Heart right ventricle (tissue), 16 donors: Measurements from ENCODE around the gene CHCHD10. TPM values are rescaled to one million over a fixed set of nuclear protein-coding genes. Genes with fewer than 3 reads are reported as not detected.

ENCODE experiments used
- ATAC-seq, 8 donors: fragments of 200-7000 bp; cut with Tn5 transposase; one replicate each; pipeline ENCODE4 v1.9.1; 2020; ENCODE audit warnings: mild to moderate bottlenecking in 8 of 8, moderate library complexity in 8 of 8, moderate number of reproducible peaks in 1 of 8
- DNase-seq, 2 donors: peaks; one replicate each; pipeline ENCODE4 v3.0.0-alpha.2; 2020
- H3K27ac ChIP-seq, 10 donors: fragments of 200-600 bp; sonication (generic) in 2 of 10; one replicate each; pipeline versions ENCODE4 v1.5.0 to v1.8.0; 2020 to 2022; ENCODE audit warnings: mild to moderate bottlenecking in 3 of 10
- H3K27me3 ChIP-seq, 7 donors: fragments of 200-600 bp; one replicate each; pipeline ENCODE4 v1.8.0; 2021 to 2022; ENCODE audit warnings: mild to moderate bottlenecking in 2 of 7
- H3K36me3 ChIP-seq, 9 donors: fragments of 200-600 bp; sonication (generic) in 1 of 9; one replicate each; pipeline versions ENCODE4 v1.5.0 to v1.8.0; 2020 to 2022; ENCODE audit warnings: mild to moderate bottlenecking in 2 of 9
- H3K4me1 ChIP-seq, 9 donors: fragments of 200-600 bp; sonication (generic) in 1 of 9; one replicate each; pipeline versions ENCODE4 v1.5.0 to v1.8.0; 2020 to 2022; ENCODE audit warnings: mild to moderate bottlenecking in 4 of 9
- H3K4me3 ChIP-seq, 10 donors: fragments of 200-600 bp; sonication (generic) in 2 of 10; one replicate each; pipeline versions ENCODE4 v1.5.0 to v1.8.0; 2020 to 2022; ENCODE audit warnings: mild to moderate bottlenecking in 7 of 10, moderate library complexity in 2 of 10
- H3K9me3 ChIP-seq, 11 donors: fragments of 200-600 bp in 10 of 11; sonication (generic) in 2 of 11; one replicate each; pipeline versions ENCODE4 v1.5.0 to v1.8.0; 2013 to 2022; ENCODE audit warnings: mild to moderate bottlenecking in 2 of 11, control low read depth in 1 of 11, moderate library complexity in 1 of 11
- CTCF ChIP-seq, 9 donors: fragments of 200-600 bp; sonication (generic) in 2 of 9; IDR thresholded peaks; one replicate each; pipeline versions ENCODE4 v1.5.0 to v1.8.0; 2021 to 2022; ENCODE audit warnings: antibody characterized with exemption in 9 of 9, mild to moderate bottlenecking in 5 of 9, moderate library complexity in 1 of 9
- WGBS, 2 donors: extraction: QIAGEN DNeasy Blood & Tissue Kit; methylation state at CpG; one replicate each; pipeline ENCODE4 v1.1.7; 2013; ENCODE audit warnings: inconsistent platforms in 1 of 2; 5-methylcytosine and 5-hydroxymethylcytosine counted together
- intact Hi-C, 10 donors: fragments of 100-400 bp; cut with DNase I; formaldehyde crosslinking; loops; one replicate each; pipeline versions ENCODE4 v1.11.1 to v1.14.2; 2022
- polyA plus RNA-seq, 2 donors: library from polyadenylated mRNA; stranded (reverse); fragments of 200-250 nt; gene quantifications; one replicate each; pipeline ENCODE4 v1.2.3, GENCODE V29; 2013
- total RNA-seq, 10 donors: library from RNA; stranded (reverse); fragmentation: NEBNext Ultra II Directional in 3 of 10; extraction: Animal tissue kit (Norgen Biotek cat#: 25700) in 3 of 10; gene quantifications; one replicate each; pipeline versions ENCODE4 v1.2.1 to v1.2.4, GENCODE V29; 2021 to 2023
- donor health status: Arrhythmogenic right ventricular cardiomyopathy.
- donor health status: ischemic (EF 13 %, LVEDD 7.1; RV severe dilation, severe dysfunction).
- donor health status: healthy with polysubstance abuse.
- donor health status: DM: no; HTN: yes; CAD: no.
- donor health status: DM: no; HTN: no; CAD: no.
- donor health status: ischemic (EF 25% LVEDD 6.9; RV normal size, moderate dysfunction).
- donor health status: ischemic (EF 25% LVEDD 5.7; RV mildly dilated, moderate dysfunction).
- donor health status: healthy.
- donor health status: DM: yes; HTN: yes; CAD: no.
- donor health status: Ischemic cardiomyopathy.
- donor health status: ischemic (EF 35%, LVEDD 5.7; RV mildly dilated, moderate dysfunction).
- donor health status: nonischemic (EF 11% LVEDD 7.7; RV severe dilation, severe dysfunction).
- donor health status: DM: yes; HTN: yes; CAD: no.
- donor health status: PGD.
- donor health status: ischemic (EF 29% LVEDD 5.4; RV normal size, mild dysfunction).
- donor health status: nonischemic (EF 23%, LVEDD 6.1; RV moderate dilation, normal function).

Gene CHCHD10
- total and polyA plus RNA-seq, 12 donors = 735 to 3,552 (median 1,056) TPM

GRCh38 chr22:23752090-23752691 is 15.6 kb downstream of the CHCHD10 start:
- H3K9me3 ChIP-seq = no peaks in the 10 kb centered on the region
- peaks cover 6 to 25% (median 12%) of the 10 kb centered on the region in 9 donors for H3K4me1 ChIP-seq
- no peak overlapping the region for H3K27ac ChIP-seq
- no peak for TF ChIP-seq CTCF (IDR thresholded peaks at IDR 0.05)
- no peaks in the 10 kb centered on the region for H3K27me3 ChIP-seq
- DNase-seq = no peak
- intact Hi-C loops = no loop called here
- 84 to 94% methylated on average over 9 of the region's 9 CpGs for WGBS, 2 donors
- H3K36me3 ChIP-seq = no peaks in the 10 kb centered on the region
- peak in 1 of 8 donors; percentile 9 for ATAC-seq
- H3K4me3 ChIP-seq = peak overlapping the region in 2 of 10 donors; percentile 91 to 96

- H3K4me1 ChIP-seq = peaks cover 6 to 25% (median 12%) of the 10 kb centered on the region in 9 donors
- H3K27me3 ChIP-seq = no peaks in the 10 kb centered on the region
- H3K27ac ChIP-seq = peak overlapping the region; percentile 19 to 96 (median 90)
- no peaks in the 10 kb centered on the region for H3K36me3 ChIP-seq
- TF ChIP-seq CTCF (IDR thresholded peaks at IDR 0.05) = no peak
- DNase-seq (peak in 1 of 2 donors; percentile 41), ATAC-seq (peak; percentile 14 to 64 (median 41))
- H3K9me3 ChIP-seq = no peaks in the 10 kb centered on the region
- intact Hi-C loops = loop anchor here in 1 of 10 donors (2.0 kb wide), 1 partner anchor 35 kb away; no protein-coding TSS in a partner anchor
- 23 to 32% methylated on average over 22 of the region's 22 CpGs for WGBS, 2 donors
- peak overlapping the region; percentile 30 to 96 (median 76) for H3K4me3 ChIP-seq
These were observed 16.3 kb downstream of the CHCHD10 start for GRCh38 chr22:23751441-23751996.

GRCh38 chr22:23750714-23751440 is 16.9 kb downstream of the CHCHD10 start, which contains the start of gene ZNF70:
ZNF70 (minus strand) TSS chr22:23751112; CDS start chr22:23745140, 5,972 bp downstream.
- H3K27ac ChIP-seq = peak within 1 kb of the TSS; percentile 19 to 96 (median 90)
- TF ChIP-seq CTCF (IDR thresholded peaks at IDR 0.05) = peak in 3 of 9 donors; percentile 30 to 39 (median 33)
- no peaks in the 10 kb centered on the region for H3K9me3 ChIP-seq
- DNase-seq (peak; percentile 78 to 86), ATAC-seq (peak; percentile 89 to 96 (median 94))
- peak within 1 kb of the TSS; percentile 30 to 96 (median 76) for H3K4me3 ChIP-seq
- H3K4me1 ChIP-seq = peaks cover 6 to 25% (median 12%) of the 10 kb centered on the region in 9 donors
- 0 to 1% methylated on average over 74 to 78 of the region's 78 CpGs for WGBS, 2 donors
- no peaks in the 10 kb centered on the region for H3K27me3 ChIP-seq
- intact Hi-C loops = loop anchor here in 1 of 10 donors (2.0 kb wide), 1 partner anchor 34 kb away; no protein-coding TSS in a partner anchor
- no peaks in the 10 kb centered on the region for H3K36me3 ChIP-seq

- peak overlapping the region in 9 of 10 donors; percentile 70 to 96 (median 92) for H3K27ac ChIP-seq
- no peak for DNase-seq
- H3K4me1 ChIP-seq = peaks cover 6 to 25% (median 12%) of the 10 kb centered on the region in 9 donors
- peak in 2 of 8 donors; percentile 1 to 4 for ATAC-seq
- WGBS, 2 donors = 31 to 34% methylated on average over 5 of the region's 5 CpGs
- intact Hi-C loops = loop anchor here in 1 of 10 donors (2.0 kb wide), 1 partner anchor 34 kb away; no protein-coding TSS in a partner anchor
- H3K9me3 ChIP-seq = no peaks in the 10 kb centered on the region
- H3K27me3 ChIP-seq = no peaks in the 10 kb centered on the region
- peaks cover 0 to 2% (median 0%) of the 10 kb centered on the region in 9 donors for H3K36me3 ChIP-seq
- peak overlapping the region; percentile 30 to 96 (median 76) for H3K4me3 ChIP-seq
- TF ChIP-seq CTCF (IDR thresholded peaks at IDR 0.05) = no peak
These were observed 17.4 kb downstream of the CHCHD10 start for GRCh38 chr22:23750367-23750713.
